Skeletal muscle satellite cell (primary cell): Measurements from ENCODE around the gene NRF1.

Source experiments
- H3K27me3 ChIP-seq: 2 replicates; pipeline ENCODE4 v1.7.0; 2013; ENCODE audit warnings: low read length; ENCODE audit not compliant: control insufficient read depth, insufficient read depth
- H3K36me3 ChIP-seq: 2 replicates; pipeline ENCODE4 v1.7.0; 2013; ENCODE audit warnings: mild to moderate bottlenecking, control low read depth, low read length; ENCODE audit not compliant: insufficient read depth
- H3K4me1 ChIP-seq: 2 replicates; pipeline ENCODE4 v1.7.0; 2013; ENCODE audit warnings: low read length; ENCODE audit not compliant: control insufficient read depth, insufficient read depth
- H3K4me2 ChIP-seq: 2 replicates; pipeline ENCODE4 v1.7.0; 2013; ENCODE audit warnings: mild to moderate bottlenecking, low read length
- H3K4me3 ChIP-seq: 2 replicates; pipeline ENCODE4 v1.7.0; 2013; ENCODE audit warnings: low read length
- H3K9ac ChIP-seq: 2 replicates; pipeline ENCODE4 v1.7.0; 2013; ENCODE audit warnings: mild to moderate bottlenecking, low read depth, low read length, moderate library complexity
- H3K9me3 ChIP-seq: replicated peaks from 2 replicates; pipeline ENCODE4 v1.7.0; 2013; ENCODE audit warnings: mild to moderate bottlenecking, control low read depth, low read length

The NRF1 gene

GRCh38 chr7:129724796-129725195 is 113.3 kb downstream of the NRF1 start:
- Histone ChIP-seq H3K4me3 (no peak overlapping the region), H3K9me3 (no peaks in the 10 kb centered on the region), H3K27me3 (no peaks in the 10 kb centered on the region), H3K36me3 (peaks cover 27% of the 10 kb centered on the region), H3K9ac (no peak overlapping the region), H3K4me1 (no peaks in the 10 kb centered on the region), H3K4me2 (no peak overlapping the region)

GRCh38 chr7:129728875-129729467 is 117.5 kb downstream of the NRF1 start:
- Histone ChIP-seq H3K9ac (no peak overlapping the region), H3K9me3 (no peaks in the 10 kb centered on the region), H3K36me3 (peaks cover 34% of the 10 kb centered on the region), H3K4me2 (no peak overlapping the region), H3K27me3 (no peaks in the 10 kb centered on the region), H3K4me1 (no peaks in the 10 kb centered on the region), H3K4me3 (no peak overlapping the region)

GRCh38 chr7:129729511-129729910 is 118.0 kb downstream of the NRF1 start:
- H3K36me3 ChIP-seq: peaks cover 34% of the 10 kb centered on the region
- no peak overlapping the region for H3K4me3 ChIP-seq

GRCh38 chr7:129730159-129730558 is 118.6 kb downstream of the NRF1 start:
- Histone ChIP-seq H3K9me3 (no peaks in the 10 kb centered on the region), H3K27me3 (no peaks in the 10 kb centered on the region), H3K9ac (no peak overlapping the region), H3K36me3 (peaks cover 29% of the 10 kb centered on the region), H3K4me3 (no peak overlapping the region), H3K4me1 (no peaks in the 10 kb centered on the region), H3K4me2 (no peak overlapping the region)

More at GRCh38 chr7:129729511-129729910, 118.0 kb downstream of the NRF1 start:
- Histone ChIP-seq H3K4me2 (no peak overlapping the region), H3K9ac (no peak overlapping the region), H3K27me3 (no peaks in the 10 kb centered on the region), H3K9me3 (no peaks in the 10 kb centered on the region), H3K4me1 (no peaks in the 10 kb centered on the region)

- no peaks in the 10 kb centered on the region for H3K27me3 ChIP-seq
- peaks cover 3% of the 10 kb centered on the region for H3K4me1 ChIP-seq
- H3K4me3 ChIP-seq: no peak overlapping the region
- H3K4me2 ChIP-seq: no peak overlapping the region
- H3K9ac ChIP-seq: no peak overlapping the region
- H3K36me3 ChIP-seq: peaks cover 13% of the 10 kb centered on the region
- no peaks in the 10 kb centered on the region for H3K9me3 ChIP-seq
Observed at GRCh38 chr7:129734400-129734799, 122.9 kb downstream of the NRF1 start.

- Histone ChIP-seq H3K4me3 (no peak overlapping the region), H3K36me3 (peaks cover 6% of the 10 kb centered on the region), H3K9me3 (no peaks in the 10 kb centered on the region), H3K4me2 (no peak overlapping the region), H3K27me3 (no peaks in the 10 kb centered on the region), H3K4me1 (peaks cover 3% of the 10 kb centered on the region), H3K9ac (no peak overlapping the region)
Observed at GRCh38 chr7:129739427-129739826, 127.9 kb downstream of the NRF1 start.

GRCh38 chr7:129740574-129741410 is 129.3 kb downstream of the NRF1 start:
- Histone ChIP-seq H3K9me3 (no peaks in the 10 kb centered on the region), H3K4me1 (peaks cover 3% of the 10 kb centered on the region), H3K4me3 (no peak overlapping the region), H3K36me3 (peaks cover 6% of the 10 kb centered on the region), H3K9ac (no peak overlapping the region), H3K4me2 (no peak overlapping the region), H3K27me3 (no peaks in the 10 kb centered on the region)

- H3K9me3 ChIP-seq: no peaks in the 10 kb centered on the region
- H3K9ac ChIP-seq: no peak overlapping the region
- no peaks in the 10 kb centered on the region for H3K27me3 ChIP-seq
- H3K4me1 ChIP-seq: peaks cover 3% of the 10 kb centered on the region
- no peak overlapping the region for H3K4me2 ChIP-seq
- peaks cover 6% of the 10 kb centered on the region for H3K36me3 ChIP-seq
- no peak overlapping the region for H3K4me3 ChIP-seq
Observed at GRCh38 chr7:129741743-129742213, 130.3 kb downstream of the NRF1 start.

GRCh38 chr7:129742256-129742655 is 130.7 kb downstream of the NRF1 start:
- H3K9ac ChIP-seq: no peak overlapping the region
- no peaks in the 10 kb centered on the region for H3K27me3 ChIP-seq
- H3K4me3 ChIP-seq: no peak overlapping the region
- no peaks in the 10 kb centered on the region for H3K9me3 ChIP-seq
- H3K4me1 ChIP-seq: peaks cover 3% of the 10 kb centered on the region
- no peak overlapping the region for H3K4me2 ChIP-seq
- peaks cover 7% of the 10 kb centered on the region for H3K36me3 ChIP-seq

GRCh38 chr7:129746857-129747529 is 135.5 kb downstream of the NRF1 start:
- peaks cover 11% of the 10 kb centered on the region for H3K36me3 ChIP-seq
- H3K4me3 ChIP-seq: no peak overlapping the region
- H3K27me3 ChIP-seq: no peaks in the 10 kb centered on the region
- H3K4me1 ChIP-seq: no peaks in the 10 kb centered on the region
- no peak overlapping the region for H3K9ac ChIP-seq
- H3K9me3 ChIP-seq: no peaks in the 10 kb centered on the region
- H3K4me2 ChIP-seq: no peak overlapping the region

- H3K9me3 ChIP-seq: no peaks in the 10 kb centered on the region
- H3K36me3 ChIP-seq: peaks cover 7% of the 10 kb centered on the region
- H3K4me1 ChIP-seq: no peaks in the 10 kb centered on the region
- H3K4me2 ChIP-seq: no peak overlapping the region
- H3K27me3 ChIP-seq: no peaks in the 10 kb centered on the region
- no peak overlapping the region for H3K9ac ChIP-seq
- no peak overlapping the region for H3K4me3 ChIP-seq
Observed at GRCh38 chr7:129748356-129749109, 137.0 kb downstream of the NRF1 start.
